MCF 10A (cell line): ENCODE data around the gene DCP1A. TPM values are rescaled to one million over a fixed set of nuclear protein-coding genes. Genes with fewer than 3 reads are reported as not detected.
A peak's percentile ranks its signal among the peaks of the same experiment; 100 is the strongest.

ENCODE experiments used
- BruUV-seq: library from RNA; stranded (reverse); fragments of 400-500 nt; replicated peaks from 2 replicates; lab custom pipeline; 2021; lab: Mats Ljungman, UMichigan
- CTCF ChIA-PET: fragments of 300-600 bp; sonication (Branson Sonifier 250); formaldehyde crosslinking; extraction: SDS; loops from one replicate; lab custom pipeline; 2021; ENCODE audit warnings: antibody characterized with exemption, inconsistent platforms; lab: Yijun Ruan, JAX
- POLR2A ChIA-PET: fragments of 300-600, 350-650 bp; sonication (Branson Sonifier 250); formaldehyde crosslinking; extraction: SDS; loops from one replicate; lab custom pipeline; 2020; ENCODE audit warnings: antibody characterized with exemption, inconsistent platforms; lab: Yijun Ruan, JAX
- DNase-seq: peaks from one replicate; pipeline ENCODE4 v3.0.0-alpha.2; 2018; ENCODE audit not compliant: unreplicated experiment
- H3K27ac Mint-ChIP-seq: one replicate; pipeline ENCODE4 v1.8.0; 2022; ENCODE audit warnings: mild to moderate bottlenecking, low read depth, mixed read lengths; ENCODE audit not compliant: unreplicated experiment
- H3K27me3 Mint-ChIP-seq: one replicate; pipeline ENCODE4 v1.8.0; 2022; ENCODE audit warnings: mixed read lengths; ENCODE audit not compliant: insufficient read depth, unreplicated experiment
- H3K36me3 Mint-ChIP-seq: one replicate; pipeline ENCODE4 v1.8.0; 2022; ENCODE audit warnings: mild to moderate bottlenecking, moderate library complexity, mixed read lengths; ENCODE audit not compliant: insufficient read depth, unreplicated experiment
- H3K4me1 Mint-ChIP-seq: one replicate; pipeline ENCODE4 v1.8.0; 2022; ENCODE audit warnings: mixed read lengths; ENCODE audit not compliant: insufficient read depth, unreplicated experiment
- H3K4me3 Mint-ChIP-seq: one replicate; pipeline ENCODE4 v1.8.0; 2022; ENCODE audit warnings: mild to moderate bottlenecking, moderate library complexity, mixed read lengths; ENCODE audit not compliant: unreplicated experiment
- H3K9me3 Mint-ChIP-seq: one replicate; pipeline ENCODE4 v1.8.0; 2022; ENCODE audit warnings: mixed read lengths; ENCODE audit not compliant: unreplicated experiment
- intact Hi-C: fragments of 100-400 bp; cut with micrococcal nuclease; formaldehyde crosslinking; loops from 2 replicates; pipeline ENCODE4 v1.14.1; 2022
- total RNA-seq: library from RNA; stranded (reverse); gene quantifications from 2 replicates; pipeline ENCODE4 v1.2.3, GENCODE V29; 2022
- TF ChIP-seq, protein P1 (sequence below): fragments of 200-600 bp; IDR thresholded peaks from one replicate; pipeline ENCODE4 v1.8.0; 2022; ENCODE audit warnings: antibody characterized with exemption, mild to moderate bottlenecking; ENCODE audit not compliant: unreplicated experiment

The DCP1A gene
- total RNA-seq, 1 experiment from 2014 or later: 22.1 TPM

DNA sequence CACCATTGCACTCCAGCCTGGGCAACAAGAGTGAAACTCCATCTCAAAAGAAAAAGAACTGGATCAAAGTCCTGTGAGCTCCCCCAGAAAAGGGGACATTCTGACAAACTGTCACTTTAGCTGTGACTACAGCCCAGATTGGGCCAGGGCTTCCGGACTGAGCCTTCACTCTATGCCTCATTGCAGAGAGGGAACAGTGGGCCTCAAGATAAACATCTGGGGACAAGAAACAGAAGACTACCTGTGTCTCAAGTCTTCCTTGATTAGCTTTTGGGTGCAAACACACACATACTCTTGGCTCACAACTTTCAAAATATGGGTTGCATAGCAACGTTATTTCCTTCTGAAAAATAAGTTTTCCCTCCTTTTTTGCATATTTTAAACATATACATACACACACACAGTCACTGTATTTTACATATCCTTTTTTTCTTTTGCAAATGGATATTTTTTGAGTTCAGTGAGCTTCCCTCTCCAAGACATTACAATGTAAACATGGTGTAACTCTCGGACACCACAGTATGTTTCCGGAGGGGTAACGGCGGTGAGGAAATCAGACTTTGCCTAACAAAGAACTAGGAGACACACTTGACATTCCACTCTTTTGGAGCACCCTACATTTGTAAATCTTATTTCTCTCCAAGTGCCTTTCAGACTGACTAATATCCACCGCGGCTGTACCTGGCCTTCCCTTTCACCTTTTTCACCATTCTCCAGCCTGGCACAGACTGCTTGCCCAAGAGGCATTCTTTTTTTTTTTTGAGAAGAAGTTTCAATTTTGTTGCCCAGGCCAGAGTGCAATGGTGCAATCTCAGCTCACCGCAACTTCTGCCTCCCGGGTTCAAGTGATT is 95.0 kb downstream of the DCP1A start:
- H3K36me3 Mint-ChIP-seq: peaks cover 24% of the 10 kb centered on the region
- CTCF ChIA-PET: interaction anchor here (0.6 to 4.0 kb wide), 6 partner anchors 11 to 118 kb away, joined by 3 to 18 read pairs (median 4); no protein-coding TSS in a partner anchor
- peak overlapping the region; percentile 95 for H3K4me3 Mint-ChIP-seq
- DNase-seq: peak; percentile 72
- TF ChIP-seq, protein P1, sequence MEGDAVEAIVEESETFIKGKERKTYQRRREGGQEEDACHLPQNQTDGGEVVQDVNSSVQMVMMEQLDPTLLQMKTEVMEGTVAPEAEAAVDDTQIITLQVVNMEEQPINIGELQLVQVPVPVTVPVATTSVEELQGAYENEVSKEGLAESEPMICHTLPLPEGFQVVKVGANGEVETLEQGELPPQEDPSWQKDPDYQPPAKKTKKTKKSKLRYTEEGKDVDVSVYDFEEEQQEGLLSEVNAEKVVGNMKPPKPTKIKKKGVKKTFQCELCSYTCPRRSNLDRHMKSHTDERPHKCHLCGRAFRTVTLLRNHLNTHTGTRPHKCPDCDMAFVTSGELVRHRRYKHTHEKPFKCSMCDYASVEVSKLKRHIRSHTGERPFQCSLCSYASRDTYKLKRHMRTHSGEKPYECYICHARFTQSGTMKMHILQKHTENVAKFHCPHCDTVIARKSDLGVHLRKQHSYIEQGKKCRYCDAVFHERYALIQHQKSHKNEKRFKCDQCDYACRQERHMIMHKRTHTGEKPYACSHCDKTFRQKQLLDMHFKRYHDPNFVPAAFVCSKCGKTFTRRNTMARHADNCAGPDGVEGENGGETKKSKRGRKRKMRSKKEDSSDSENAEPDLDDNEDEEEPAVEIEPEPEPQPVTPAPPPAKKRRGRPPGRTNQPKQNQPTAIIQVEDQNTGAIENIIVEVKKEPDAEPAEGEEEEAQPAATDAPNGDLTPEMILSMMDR: no peak
- H3K9me3 Mint-ChIP-seq: no peaks in the 10 kb centered on the region
- no peaks in the 10 kb centered on the region for H3K27me3 Mint-ChIP-seq
- POLR2A ChIA-PET: interaction anchor here (0.7 to 5.5 kb wide), 5 partner anchors 9 to 95 kb away, joined by 3 to 62 read pairs (median 10); partner anchors contain the start of gene DCP1A
- TSS peak; percentile 10 for BruUV-seq
- H3K4me1 Mint-ChIP-seq: peaks cover 32% of the 10 kb centered on the region
- peak overlapping the region; percentile 89 for H3K27ac Mint-ChIP-seq
- intact Hi-C loops: no loop called here

DNA sequence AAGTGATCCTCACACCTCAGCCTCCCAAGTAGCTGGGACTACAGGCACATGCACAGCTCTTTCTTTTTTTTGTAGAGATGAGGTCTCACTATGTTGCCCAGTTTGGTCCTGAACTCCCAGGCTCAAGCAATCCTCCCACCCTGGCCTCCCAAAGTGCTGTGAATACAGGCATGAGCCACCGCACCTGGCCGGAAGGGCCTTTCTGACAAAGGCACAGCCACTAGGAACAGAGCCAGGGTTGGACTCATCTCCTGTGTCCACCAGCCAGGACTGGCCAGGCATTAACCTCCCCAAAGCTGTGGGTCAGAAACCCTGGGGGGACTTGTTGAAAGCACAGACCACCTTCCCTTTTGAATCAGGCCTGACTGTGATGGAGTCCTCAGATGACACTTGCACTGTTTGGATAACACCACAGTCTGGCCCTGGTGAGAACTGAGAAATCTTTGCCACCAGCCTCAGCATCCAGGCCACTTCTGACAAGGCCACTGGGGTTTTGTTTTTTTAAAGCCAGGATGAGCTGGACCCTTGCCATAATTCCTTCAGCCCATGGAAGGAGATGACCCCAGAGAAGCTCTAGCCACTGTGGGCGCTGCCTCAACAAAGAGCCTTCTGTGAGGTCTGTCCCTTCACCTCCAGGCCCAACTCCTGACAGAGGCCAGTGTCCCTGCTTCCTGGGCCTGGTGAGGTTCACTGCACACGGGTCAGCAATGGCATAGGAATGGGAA is 96.3 kb downstream of the DCP1A start:
- Mint-ChIP-seq H3K4me1 (peaks cover 32% of the 10 kb centered on the region), H3K27me3 (no peaks in the 10 kb centered on the region), H3K4me3 (peak overlapping the region; percentile 52), H3K36me3 (peaks cover 32% of the 10 kb centered on the region), H3K27ac (peak overlapping the region; percentile 89), H3K9me3 (no peaks in the 10 kb centered on the region)
- intact Hi-C loops: no loop called here
- DNase-seq: no peak
- CTCF ChIA-PET: interaction anchor here (0.7 to 3.7 kb wide), 3 partner anchors 10 to 74 kb away, joined by 3 to 13 read pairs (median 3); no protein-coding TSS in a partner anchor
- POLR2A ChIA-PET: interaction anchor here (0.6 to 5.5 kb wide), 3 partner anchors 11 to 119 kb away, joined by 3 to 62 read pairs (median 4); no protein-coding TSS in a partner anchor
- TF ChIP-seq, protein P1: no peak
- no TSS peak for BruUV-seq

DNA sequence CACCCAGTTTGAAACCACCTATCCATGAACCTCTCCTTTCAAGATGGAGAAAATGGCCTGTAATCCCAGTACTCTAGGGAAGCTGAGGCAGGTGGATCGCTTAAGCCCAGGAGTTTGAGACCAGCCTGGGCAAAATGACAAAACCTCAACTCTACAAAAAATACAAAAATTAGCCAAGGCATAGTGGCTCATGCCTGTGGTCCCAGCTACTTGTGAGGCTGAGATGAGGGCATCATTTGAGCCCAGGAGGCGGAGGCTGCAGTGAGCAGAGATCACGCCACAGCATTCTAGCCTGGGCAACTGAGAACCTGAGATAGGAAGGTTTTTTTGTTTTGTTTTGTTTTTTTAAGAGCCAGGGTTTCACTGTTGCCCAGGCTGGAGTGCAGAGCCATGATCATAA is 96.9 kb downstream of the DCP1A start:
- H3K27ac Mint-ChIP-seq: peak overlapping the region; percentile 9
- H3K27me3 Mint-ChIP-seq: no peaks in the 10 kb centered on the region
- BruUV-seq: no TSS peak
- POLR2A ChIA-PET: interaction anchor here (0.6 to 5.5 kb wide), 3 partner anchors 10 to 20 kb away, joined by 3 to 62 read pairs (median 19); no protein-coding TSS in a partner anchor
- no peaks in the 10 kb centered on the region for H3K9me3 Mint-ChIP-seq
- peaks cover 32% of the 10 kb centered on the region for H3K4me1 Mint-ChIP-seq
- CTCF ChIA-PET: interaction anchor here (0.7 to 3.7 kb wide), 2 partner anchors 30 to 74 kb away, joined by 3 to 13 read pairs; no protein-coding TSS in a partner anchor
- no peak overlapping the region for H3K4me3 Mint-ChIP-seq
- DNase-seq: no peak
- intact Hi-C loops: no loop called here
- H3K36me3 Mint-ChIP-seq: peaks cover 35% of the 10 kb centered on the region
- TF ChIP-seq, protein P1: no peak
